Measurements from ENCODE around the gene ZBTB25. TPM values are rescaled to one million over a fixed set of nuclear protein-coding genes. Genes with fewer than 3 reads are reported as not detected.

The ZBTB25 gene
- total RNA-seq, 1 donor from 2014 or later, result 9.5 TPM

DNA sequence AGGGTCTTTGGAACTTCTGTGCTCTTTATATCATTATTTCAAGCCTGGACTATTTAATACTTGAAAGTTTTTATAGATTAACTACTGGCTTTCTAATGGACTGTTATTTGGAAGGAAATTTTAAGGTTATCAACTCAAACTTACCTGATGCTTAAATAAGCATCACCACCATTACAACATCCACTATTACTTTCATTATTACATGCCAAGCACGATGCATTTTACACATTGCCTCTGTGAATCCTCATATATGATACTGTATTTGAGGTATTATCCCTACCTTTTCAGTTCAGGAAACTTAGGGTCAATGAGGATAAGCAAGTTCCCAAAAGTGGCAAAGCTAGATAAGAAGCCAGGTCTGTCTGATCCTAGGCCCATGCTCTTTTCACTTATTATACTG, 13.3 kb upstream of the ZBTB25 start:
- Histone ChIP-seq H3K27ac (ENCODE audit: low read depth, low read length) (no peak overlapping the region), H2AFZ (ENCODE audit: low read depth, low read length) (no peak overlapping the region), H3K27me3 (ENCODE audit: insufficient read depth, low read length) (no peaks in the 10 kb centered on the region), H3K9ac (ENCODE audit: low read length) (no peak overlapping the region), H3K4me1 (ENCODE audit: insufficient read depth, low read length) (no peaks in the 10 kb centered on the region), H3K9me3 (ENCODE audit: insufficient read depth, low read depth, low read length) (no peaks in the 10 kb centered on the region), H3K4me2 (ENCODE audit: low read length) (no peak overlapping the region), H4K20me1 (ENCODE audit: insufficient read depth, low read length) (peaks cover 90% of the 10 kb centered on the region), H3K79me2 (ENCODE audit: insufficient read depth, low read length) (peaks cover 98% of the 10 kb centered on the region), H3K4me3 (ENCODE audit: insufficient read depth, low read depth, low read length) (no peak overlapping the region), H3K36me3 (ENCODE audit: insufficient read depth, low read length) (peaks cover 6% of the 10 kb centered on the region)
- no peak for FAIRE-seq
- Mint-ChIP-seq H3K27ac (ENCODE audit: unreplicated experiment) (no peak overlapping the region), H3K27me3 (ENCODE audit: low read depth, unreplicated experiment) (no peaks in the 10 kb centered on the region), H3K4me3 (ENCODE audit: unreplicated experiment) (no peak overlapping the region), H3K9me3 (ENCODE audit: unreplicated experiment) (no peaks in the 10 kb centered on the region), H3K36me3 (ENCODE audit: low read depth, unreplicated experiment) (peaks cover 2% of the 10 kb centered on the region), H3K4me1 (ENCODE audit: low read depth, unreplicated experiment) (peaks cover 7% of the 10 kb centered on the region)
- no peak for DNase-seq (ENCODE audit: low read depth)
- TF ChIP-seq, protein P1, sequence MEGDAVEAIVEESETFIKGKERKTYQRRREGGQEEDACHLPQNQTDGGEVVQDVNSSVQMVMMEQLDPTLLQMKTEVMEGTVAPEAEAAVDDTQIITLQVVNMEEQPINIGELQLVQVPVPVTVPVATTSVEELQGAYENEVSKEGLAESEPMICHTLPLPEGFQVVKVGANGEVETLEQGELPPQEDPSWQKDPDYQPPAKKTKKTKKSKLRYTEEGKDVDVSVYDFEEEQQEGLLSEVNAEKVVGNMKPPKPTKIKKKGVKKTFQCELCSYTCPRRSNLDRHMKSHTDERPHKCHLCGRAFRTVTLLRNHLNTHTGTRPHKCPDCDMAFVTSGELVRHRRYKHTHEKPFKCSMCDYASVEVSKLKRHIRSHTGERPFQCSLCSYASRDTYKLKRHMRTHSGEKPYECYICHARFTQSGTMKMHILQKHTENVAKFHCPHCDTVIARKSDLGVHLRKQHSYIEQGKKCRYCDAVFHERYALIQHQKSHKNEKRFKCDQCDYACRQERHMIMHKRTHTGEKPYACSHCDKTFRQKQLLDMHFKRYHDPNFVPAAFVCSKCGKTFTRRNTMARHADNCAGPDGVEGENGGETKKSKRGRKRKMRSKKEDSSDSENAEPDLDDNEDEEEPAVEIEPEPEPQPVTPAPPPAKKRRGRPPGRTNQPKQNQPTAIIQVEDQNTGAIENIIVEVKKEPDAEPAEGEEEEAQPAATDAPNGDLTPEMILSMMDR (IDR thresholded peaks at IDR 0.05; ENCODE audit: insufficient read depth, low read depth, low read length), result no peak
- no peak for TF ChIP-seq EZH2 (IDR thresholded peaks at IDR 0.05; ENCODE audit: insufficient read depth, low read length)

DNA sequence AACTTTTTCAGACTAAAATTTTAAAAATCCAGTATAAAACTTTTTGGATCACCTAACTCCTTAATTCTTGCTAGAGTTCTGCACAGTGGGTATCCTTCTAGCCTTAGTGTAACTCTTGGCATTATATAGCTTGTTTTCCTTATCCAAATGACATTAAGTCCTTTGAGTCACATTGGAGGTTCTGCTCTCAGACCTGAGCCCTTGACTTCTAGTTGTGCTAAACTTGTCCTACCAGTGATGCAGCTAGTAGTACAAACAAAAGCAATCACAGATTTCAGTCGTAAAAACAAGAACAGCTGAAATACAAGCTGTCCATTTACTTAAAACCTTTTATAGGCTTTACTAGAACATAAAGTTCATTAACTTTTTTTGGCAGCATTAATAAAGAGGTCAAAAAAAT, 11.4 kb upstream of the ZBTB25 start:
- H4K20me1 ChIP-seq (ENCODE audit: insufficient read depth, low read length), result peaks cover 89% of the 10 kb centered on the region
- Mint-ChIP-seq H3K9me3 (ENCODE audit: unreplicated experiment) (no peaks in the 10 kb centered on the region), H3K4me1 (ENCODE audit: low read depth, unreplicated experiment) (peaks cover 22% of the 10 kb centered on the region), H3K27ac (ENCODE audit: unreplicated experiment) (no peak overlapping the region), H3K4me3 (ENCODE audit: unreplicated experiment) (no peak overlapping the region), H3K27me3 (ENCODE audit: low read depth, unreplicated experiment) (no peaks in the 10 kb centered on the region), H3K36me3 (ENCODE audit: low read depth, unreplicated experiment) (peaks cover 2% of the 10 kb centered on the region)
- H3K9ac ChIP-seq (ENCODE audit: low read length), result no peak overlapping the region
- FAIRE-seq (no peak), DNase-seq (ENCODE audit: low read depth) (no peak)
- no peaks in the 10 kb centered on the region for H3K4me1 ChIP-seq (ENCODE audit: insufficient read depth, low read length)
- H3K27ac ChIP-seq (ENCODE audit: low read depth, low read length), result no peak overlapping the region
- peaks cover 98% of the 10 kb centered on the region for H3K79me2 ChIP-seq (ENCODE audit: insufficient read depth, low read length)
- H2AFZ ChIP-seq (ENCODE audit: low read depth, low read length), result no peak overlapping the region
- peaks cover 5% of the 10 kb centered on the region for H3K36me3 ChIP-seq (ENCODE audit: insufficient read depth, low read length)
- H3K9me3 ChIP-seq (ENCODE audit: insufficient read depth, low read depth, low read length), result no peaks in the 10 kb centered on the region
- TF ChIP-seq, protein P1 (IDR thresholded peaks at IDR 0.05; ENCODE audit: insufficient read depth, low read depth, low read length), result no peak
- TF ChIP-seq EZH2 (IDR thresholded peaks at IDR 0.05; ENCODE audit: insufficient read depth, low read length), result no peak
- H3K4me2 ChIP-seq (ENCODE audit: low read length), result no peak overlapping the region
- no peaks in the 10 kb centered on the region for H3K27me3 ChIP-seq (ENCODE audit: insufficient read depth, low read length)
- no peak overlapping the region for H3K4me3 ChIP-seq (ENCODE audit: insufficient read depth, low read depth, low read length)

DNA sequence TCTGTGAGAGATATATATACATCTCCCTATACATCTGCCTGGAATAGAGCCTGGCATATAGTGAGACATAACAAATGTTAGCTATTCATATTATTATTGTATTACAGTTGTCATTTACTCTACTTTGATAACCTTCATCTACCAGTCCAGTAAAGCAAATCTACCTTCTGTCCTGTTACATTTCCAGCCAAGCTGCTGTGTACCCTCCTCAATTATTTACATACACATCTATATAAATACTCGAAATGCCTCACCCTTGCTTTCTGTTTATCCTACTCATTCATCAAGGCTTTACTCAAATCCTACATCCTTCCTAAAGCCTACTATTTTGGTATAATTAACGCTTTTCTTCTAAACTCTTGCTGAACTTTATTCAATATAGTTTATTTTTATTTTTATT, 9.6 kb upstream of the ZBTB25 start:
- Mint-ChIP-seq H3K9me3 (ENCODE audit: unreplicated experiment) (no peaks in the 10 kb centered on the region), H3K27ac (ENCODE audit: unreplicated experiment) (no peak overlapping the region), H3K36me3 (ENCODE audit: low read depth, unreplicated experiment) (peaks cover 4% of the 10 kb centered on the region), H3K4me3 (ENCODE audit: unreplicated experiment) (no peak overlapping the region), H3K4me1 (ENCODE audit: low read depth, unreplicated experiment) (peaks cover 29% of the 10 kb centered on the region), H3K27me3 (ENCODE audit: low read depth, unreplicated experiment) (no peaks in the 10 kb centered on the region)
- H2AFZ ChIP-seq (ENCODE audit: low read depth, low read length), result no peak overlapping the region
- DNase-seq (ENCODE audit: low read depth) (no peak), FAIRE-seq (no peak)
- no peak overlapping the region for H3K27ac ChIP-seq (ENCODE audit: low read depth, low read length)
- H3K9me3 ChIP-seq (ENCODE audit: insufficient read depth, low read depth, low read length), result no peaks in the 10 kb centered on the region
- TF ChIP-seq, protein P1 (IDR thresholded peaks at IDR 0.05; ENCODE audit: insufficient read depth, low read depth, low read length), result no peak
- TF ChIP-seq EZH2 (IDR thresholded peaks at IDR 0.05; ENCODE audit: insufficient read depth, low read length), result no peak
- peaks cover 97% of the 10 kb centered on the region for H3K79me2 ChIP-seq (ENCODE audit: insufficient read depth, low read length)
- peaks cover 91% of the 10 kb centered on the region for H4K20me1 ChIP-seq (ENCODE audit: insufficient read depth, low read length)
- H3K9ac ChIP-seq (ENCODE audit: low read length), result no peak overlapping the region
- H3K4me3 ChIP-seq (ENCODE audit: insufficient read depth, low read depth, low read length), result no peak overlapping the region
- H3K36me3 ChIP-seq (ENCODE audit: insufficient read depth, low read length), result peaks cover 5% of the 10 kb centered on the region
- no peaks in the 10 kb centered on the region for H3K27me3 ChIP-seq (ENCODE audit: insufficient read depth, low read length)
- no peak overlapping the region for H3K4me2 ChIP-seq (ENCODE audit: low read length)
- H3K4me1 ChIP-seq (ENCODE audit: insufficient read depth, low read length), result peaks cover 7% of the 10 kb centered on the region

Data from astrocyte (in vitro differentiated cells and primary cell).